IMR-90 (cell line): ENCODE measurements around the gene CEP170B. TPM values are rescaled to one million over a fixed set of nuclear protein-coding genes. Genes with fewer than 3 reads are reported as not detected.

Experiments
- ATAC-seq: fragments of 200-7000 bp; cut with Tn5 transposase; 2 replicates; pipeline ENCODE4 v1.9.1; 2020; ENCODE audit warnings: low read depth, mild to moderate bottlenecking, moderate library complexity
- BruUV-seq: library from RNA; stranded (reverse); fragments of 400-500 nt; replicated peaks from 2 replicates; lab custom pipeline; 2021; lab: Mats Ljungman, UMichigan
- CTCF ChIA-PET: fragments of 300-600 bp; formaldehyde crosslinking; extraction: SDS; loops from one replicate; lab custom pipeline; 2021; ENCODE audit warnings: antibody characterized with exemption; lab: Yijun Ruan, JAX
- POLR2A ChIA-PET: fragments of 300-600 bp; sonication (Branson Sonifier 250); formaldehyde crosslinking; loops from one replicate; lab custom pipeline; 2022; ENCODE audit warnings: antibody characterized with exemption; ENCODE audit not compliant: unreplicated experiment; lab: Charles Lee
- DNase-seq: peaks from one replicate; pipeline ENCODE4 v3.0.0; 2013
- H2AFZ ChIP-seq: replicated peaks from 2 replicates; pipeline ENCODE3; 2013; ENCODE audit warnings: low read length, mild to moderate bottlenecking; ENCODE audit not compliant: poor library complexity
- H2AK5ac ChIP-seq: 2 replicates; pipeline ENCODE4 v1.6.1; 2013; ENCODE audit warnings: low read depth, low read length, inconsistent platforms
- H2AK9ac ChIP-seq: replicated peaks from 2 replicates; pipeline ENCODE3; 2013; ENCODE audit warnings: mild to moderate bottlenecking, low read depth, low read length, moderate library complexity; ENCODE audit not compliant: poor library complexity
- H2BK120ac ChIP-seq: 2 replicates; pipeline ENCODE4 v1.6.1; 2013; ENCODE audit warnings: low read depth, low read length, inconsistent platforms
- H2BK15ac ChIP-seq: 3 replicates; pipeline ENCODE4 v1.6.1; 2013; ENCODE audit warnings: low read depth, low read length, inconsistent platforms
- H2BK20ac ChIP-seq: 2 replicates; pipeline ENCODE4 v1.6.1; 2013; ENCODE audit warnings: low read depth, mild to moderate bottlenecking, inconsistent platforms, low read length, moderate library complexity
- H2BK5ac ChIP-seq: 2 replicates; pipeline ENCODE4 v1.6.1; 2013; ENCODE audit warnings: mild to moderate bottlenecking, low read depth, low read length, inconsistent platforms; ENCODE audit not compliant: poor library complexity, severe bottlenecking
- H3K14ac ChIP-seq: replicated peaks from 2 replicates; pipeline ENCODE4 v1.6.1; 2013; ENCODE audit warnings: low read depth, low read length, inconsistent platforms
- H3K18ac ChIP-seq: 2 replicates; pipeline ENCODE4 v1.6.1; 2013; ENCODE audit warnings: low read depth, low read length, control low read depth
- H3K23ac ChIP-seq: 2 replicates; pipeline ENCODE4 v1.6.1; 2013; ENCODE audit warnings: low read depth, low read length, inconsistent platforms
- H3K27ac ChIP-seq: 2 replicates; pipeline ENCODE4 v1.5.1; 2013; ENCODE audit warnings: mild to moderate bottlenecking, control low read depth, low read length; ENCODE audit not compliant: insufficient read depth
- H3K27me3 ChIP-seq: 2 replicates; pipeline ENCODE4 v1.6.1; 2013; ENCODE audit warnings: low read length; ENCODE audit not compliant: control insufficient read depth, insufficient read depth
- H3K36me3 ChIP-seq: 2 replicates; pipeline ENCODE4 v1.6.1; 2013; ENCODE audit warnings: low read length, mixed read lengths; ENCODE audit not compliant: control insufficient read depth, insufficient read depth
- H3K4ac ChIP-seq: 2 replicates; pipeline ENCODE4 v1.6.1; 2013; ENCODE audit warnings: low read depth, low read length, inconsistent platforms
- H3K4me1 ChIP-seq: 2 replicates; pipeline ENCODE4 v1.6.1; 2013; ENCODE audit warnings: low read length, mixed read lengths; ENCODE audit not compliant: control insufficient read depth, insufficient read depth
- H3K4me2 ChIP-seq: 2 replicates; pipeline ENCODE4 v1.6.1; 2013; ENCODE audit warnings: low read depth, mild to moderate bottlenecking, control low read depth, low read length, moderate library complexity
- H3K4me3 ChIP-seq: 2 replicates; pipeline ENCODE4 v1.5.1; 2013; ENCODE audit warnings: low read depth, mild to moderate bottlenecking, control low read depth, low read length, moderate library complexity; ENCODE audit not compliant: insufficient read depth
- H3K56ac ChIP-seq: 2 replicates; pipeline ENCODE4 v1.6.1; 2013; ENCODE audit warnings: low read length, inconsistent platforms; ENCODE audit not compliant: insufficient read depth; ENCODE audit errors: extremely low read depth
- H3K79me1 ChIP-seq, 2 experiments: 2 replicates each; pipeline ENCODE4 v1.6.1; 2013; ENCODE audit warnings: low read length in 2 of 2, inconsistent platforms in 1 of 2, low read depth in 1 of 2
- H3K9ac ChIP-seq: 2 replicates; pipeline ENCODE4 v1.6.1; 2013; ENCODE audit warnings: low read depth, low read length, control low read depth
- H3K9me1 ChIP-seq: 2 replicates; pipeline ENCODE4 v1.6.1; 2013; ENCODE audit warnings: low read length, inconsistent platforms; ENCODE audit not compliant: insufficient read depth
- H3K9me3 ChIP-seq: 2 replicates; pipeline ENCODE4 v1.6.1; 2013; ENCODE audit warnings: low read length; ENCODE audit not compliant: control insufficient read depth, insufficient read depth
- H4K20me1 ChIP-seq: 2 replicates; pipeline ENCODE4 v1.6.1; 2013; ENCODE audit warnings: low read length, inconsistent platforms; ENCODE audit not compliant: insufficient read depth
- H4K5ac ChIP-seq: 2 replicates; pipeline ENCODE4 v1.6.1; 2013; ENCODE audit warnings: mild to moderate bottlenecking, low read depth, low read length, control low read depth
- H4K8ac ChIP-seq, 2 experiments: 2 replicates each; pipeline ENCODE4 v1.6.1; 2013; ENCODE audit warnings: low read depth in 2 of 2, low read length in 2 of 2, control low read depth in 1 of 2, inconsistent platforms in 1 of 2
- H4K91ac ChIP-seq: 2 replicates; pipeline ENCODE4 v1.6.1; 2013; ENCODE audit warnings: low read depth, low read length, inconsistent platforms; ENCODE audit not compliant: insufficient read depth
- CEBPB ChIP-seq: IDR thresholded peaks from 2 replicates; pipeline ENCODE4 v1.6.1; 2012; ENCODE audit warnings: low read depth, low read length, improper control_type of control experiment
- CHD1 ChIP-seq: IDR thresholded peaks from 2 replicates; pipeline ENCODE4 v1.6.1; 2012; ENCODE audit warnings: low read depth, low read length, improper control_type of control experiment
- MAZ ChIP-seq: IDR thresholded peaks from 2 replicates; pipeline ENCODE4 v1.6.1; 2012; ENCODE audit warnings: low read depth, mild to moderate bottlenecking, low read length, improper control_type of control experiment, moderate library complexity, borderline replicate concordance
- MXI1 ChIP-seq: IDR thresholded peaks from 2 replicates; pipeline ENCODE4 v1.6.1; 2012; ENCODE audit warnings: low read depth, mild to moderate bottlenecking, low read length, moderate library complexity, borderline replicate concordance
- NFE2L2 ChIP-seq: fragments of 150-350 bp; IDR thresholded peaks from 2 replicates; pipeline ENCODE4 v1.6.1; 2016; ENCODE audit warnings: low read depth, mild to moderate bottlenecking, low read length
- POLR2A ChIP-seq: IDR thresholded peaks from 2 replicates; pipeline ENCODE4 v1.6.1; 2012; ENCODE audit warnings: mild to moderate bottlenecking, low read depth, low read length
- RAD21 ChIP-seq: IDR thresholded peaks from 2 replicates; pipeline ENCODE4 v1.6.1; 2012; ENCODE audit warnings: low read length, improper control_type of control experiment
- RCOR1 ChIP-seq: IDR thresholded peaks from 2 replicates; pipeline ENCODE4 v1.6.1; 2012; ENCODE audit warnings: mild to moderate bottlenecking, low read length, improper control_type of control experiment; ENCODE audit not compliant: insufficient replicate concordance
- SMC3 ChIP-seq: fragments of 150-350 bp; IDR thresholded peaks from 2 replicates; pipeline ENCODE4 v1.6.1; 2016; ENCODE audit warnings: low read depth, mild to moderate bottlenecking, antibody characterized with exemption, low read length, moderate library complexity
- USF2 ChIP-seq: fragments of 150-350 bp; IDR thresholded peaks from 2 replicates; pipeline ENCODE4 v1.6.1; 2017; ENCODE audit warnings: mild to moderate bottlenecking, antibody characterized with exemption, low read length, low read depth
- WGBS, 2 experiments: methylation state at CpG; one replicate each; pipeline versions ENCODE4 v1.1.5 to v1.1.7; 2013; ENCODE audit warnings: missing lambda C conversion rate in 2 of 2; ENCODE audit not compliant: insufficient read length in 1 of 2; ENCODE audit errors: extremely low coverage in 2 of 2; 5-methylcytosine and 5-hydroxymethylcytosine counted together
- dilution Hi-C: fragments of 300-500 bp; cut with HindIII; formaldehyde crosslinking; loops from one replicate; pipeline ENCODE4 v1.14.3; 2018; ENCODE audit warnings: low sequenced_read_pairs; ENCODE audit not compliant: unreplicated experiment
- in situ Hi-C: fragments of 300-500 bp; cut with MboI; formaldehyde crosslinking; loops from 3 replicates; pipeline ENCODE4 v1.14.3; 2019; ENCODE audit warnings: low sequenced_read_pairs, inconsistent platforms, mixed read lengths
- intact Hi-C: fragments of 100-400 bp; cut with micrococcal nuclease; formaldehyde crosslinking; loops from 2 replicates; pipeline ENCODE4 v1.10.0; 2022
- polyA plus RNA-seq, 3 experiments: library from polyadenylated mRNA; depleted of rRNA; stranded (reverse); fragments of >200 nt; gene quantifications; 2 replicates each; pipeline ENCODE4 v1.2.3, GENCODE V29; 2012; ENCODE audit warnings: low replicate concordance in 1 of 3
- total RNA-seq: library from RNA; depleted of rRNA; stranded (reverse); fragments of >200 nt; gene quantifications from 2 replicates; pipeline ENCODE4 v1.2.3, GENCODE V29; 2012
- TF ChIP-seq, protein P1 (sequence below): conservative IDR thresholded peaks from 2 replicates; pipeline ENCODE4 v1.5.1; 2012; ENCODE audit warnings: mild to moderate bottlenecking, low read depth, low read length, improper control_type of control experiment

Gene CEP170B
- total and polyA plus RNA-seq, 2 of the 4 experiments (the other 2 are of a cell fraction) = 3.6 to 13.1 TPM

DNA sequence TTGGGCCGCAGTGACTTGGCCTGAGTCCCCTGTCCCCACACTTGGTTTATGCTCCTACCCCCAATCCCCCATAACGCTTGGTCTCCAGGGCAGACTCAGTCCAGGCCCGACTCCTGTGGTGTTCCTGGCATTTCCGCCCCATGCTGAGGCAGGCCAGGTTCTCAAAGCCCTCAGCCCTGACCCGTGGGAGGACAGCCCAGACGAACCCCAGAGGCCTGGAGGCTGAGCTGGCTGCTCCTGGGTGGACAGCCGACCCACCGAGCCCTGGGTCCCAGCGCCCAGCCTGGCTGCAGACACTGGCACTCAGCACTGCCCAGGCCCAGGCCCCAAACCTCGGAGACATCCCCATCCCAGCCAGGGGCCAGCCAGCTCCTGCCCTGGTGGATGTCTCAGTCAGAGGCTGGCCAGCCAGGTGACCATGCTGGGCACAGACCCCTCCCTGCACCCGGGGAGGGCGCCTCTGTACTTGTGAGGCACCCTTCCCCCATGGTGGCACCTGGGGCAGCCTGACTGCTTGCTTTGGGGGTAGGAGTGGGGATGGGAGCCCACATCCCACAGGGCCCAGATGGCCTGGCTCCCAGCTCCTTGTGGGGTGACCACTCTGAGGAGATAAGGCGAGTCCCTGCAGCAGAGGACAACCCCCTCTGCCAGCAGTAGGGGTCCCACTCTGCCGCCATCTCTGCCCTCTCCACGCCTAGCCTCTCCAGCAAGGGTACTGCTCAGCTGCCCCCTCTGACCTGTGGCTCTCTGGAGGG, 61.0 kb downstream of the CEP170B start:
- TF ChIP-seq RAD21 = no peak
- no peak for TF ChIP-seq RCOR1
- TF ChIP-seq CEBPB = no peak
- TF ChIP-seq POLR2A = no peak
- no peak for TF ChIP-seq SMC3
- TF ChIP-seq USF2 = no peak
- TF ChIP-seq CHD1 = no peak
- TF ChIP-seq, protein P1, sequence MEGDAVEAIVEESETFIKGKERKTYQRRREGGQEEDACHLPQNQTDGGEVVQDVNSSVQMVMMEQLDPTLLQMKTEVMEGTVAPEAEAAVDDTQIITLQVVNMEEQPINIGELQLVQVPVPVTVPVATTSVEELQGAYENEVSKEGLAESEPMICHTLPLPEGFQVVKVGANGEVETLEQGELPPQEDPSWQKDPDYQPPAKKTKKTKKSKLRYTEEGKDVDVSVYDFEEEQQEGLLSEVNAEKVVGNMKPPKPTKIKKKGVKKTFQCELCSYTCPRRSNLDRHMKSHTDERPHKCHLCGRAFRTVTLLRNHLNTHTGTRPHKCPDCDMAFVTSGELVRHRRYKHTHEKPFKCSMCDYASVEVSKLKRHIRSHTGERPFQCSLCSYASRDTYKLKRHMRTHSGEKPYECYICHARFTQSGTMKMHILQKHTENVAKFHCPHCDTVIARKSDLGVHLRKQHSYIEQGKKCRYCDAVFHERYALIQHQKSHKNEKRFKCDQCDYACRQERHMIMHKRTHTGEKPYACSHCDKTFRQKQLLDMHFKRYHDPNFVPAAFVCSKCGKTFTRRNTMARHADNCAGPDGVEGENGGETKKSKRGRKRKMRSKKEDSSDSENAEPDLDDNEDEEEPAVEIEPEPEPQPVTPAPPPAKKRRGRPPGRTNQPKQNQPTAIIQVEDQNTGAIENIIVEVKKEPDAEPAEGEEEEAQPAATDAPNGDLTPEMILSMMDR = no peak
- no peak for TF ChIP-seq MAZ
- TF ChIP-seq NFE2L2 = no peak
- no peak for TF ChIP-seq MXI1
- 73% methylated on average over 7 of the region's 15 CpGs; no CpG with 5 or more reads in 1 of the 2 experiments for WGBS, 2 experiments
- H2BK5ac ChIP-seq = no peak overlapping the region
- no peak overlapping the region for H3K14ac ChIP-seq
- no peak overlapping the region for H3K18ac ChIP-seq
- no peak overlapping the region for H2BK20ac ChIP-seq
- no peaks in the 10 kb centered on the region for H3K9me1 ChIP-seq
- no peaks in the 10 kb centered on the region for H3K36me3 ChIP-seq
- no peak overlapping the region for H3K23ac ChIP-seq
- no peak overlapping the region for H2AK5ac ChIP-seq
- no peak overlapping the region for H3K4ac ChIP-seq
- H3K9me3 ChIP-seq = peaks cover 6% of the 10 kb centered on the region; the same call in 1 of the 2 replicates
- H4K20me1 ChIP-seq = no peaks in the 10 kb centered on the region
- H3K4me1 ChIP-seq = no peaks in the 10 kb centered on the region
- no peaks in the 10 kb centered on the region for H3K79me1 ChIP-seq
- H4K5ac ChIP-seq = no peak overlapping the region
- H3K27me3 ChIP-seq = peaks cover 19% of the 10 kb centered on the region
- CTCF ChIA-PET = no interaction called here
- no peak overlapping the region for H3K4me3 ChIP-seq
- H3K27ac ChIP-seq = no peak overlapping the region
- DNase-seq = no peak
- H2BK15ac ChIP-seq = no peak overlapping the region
- peak overlapping the region; percentile 43 for H2AFZ ChIP-seq
- no peak overlapping the region for H3K4me2 ChIP-seq
- dilution Hi-C loops = no loop called here
- no peak overlapping the region for H4K91ac ChIP-seq
- in situ Hi-C loops = no loop called here
- POLR2A ChIA-PET = no interaction called here
- no peak overlapping the region for H3K56ac ChIP-seq
- no TSS peak for BruUV-seq
- H3K9ac ChIP-seq = no peak overlapping the region
- no peak overlapping the region for H4K8ac ChIP-seq
- H2BK120ac ChIP-seq = no peak overlapping the region
- peak; percentile 16; the same call in 1 of the 2 replicates for ATAC-seq
- H2AK9ac ChIP-seq = peak overlapping the region; percentile 16
- intact Hi-C loops = no loop called here
